GM19468 (cell line): ENCODE data around the gene CMKLR1.

ENCODE experiments used
- ATAC-seq: cut with Tn5 transposase; IDR thresholded peaks from one replicate; pipeline ENCODE4 v1.9.1; 2021; ENCODE audit warnings: mild to moderate bottlenecking, moderate library complexity, moderate number of reproducible peaks; ENCODE audit not compliant: unreplicated experiment; ENCODE audit errors: extremely low read depth

Gene CMKLR1

GRCh38 chr12:108338915-108339657, at the start of gene CMKLR1:
Gene CMKLR1 (minus strand): TSS chr12:108339311. CDS start chr12:108293591, 45,720 bp downstream.
- ATAC-seq, result no peak

- no peak for ATAC-seq
Measured at GRCh38 chr12:108387771-108388170, 48.7 kb upstream of the CMKLR1 start.

GRCh38 chr12:108386709-108387360, 47.7 kb upstream of the CMKLR1 start:
- no peak for ATAC-seq

GRCh38 chr12:108382437-108382801, 43.3 kb upstream of the CMKLR1 start:
- no peak for ATAC-seq

- ATAC-seq, result no peak
Measured at GRCh38 chr12:108381787-108382436, 42.8 kb upstream of the CMKLR1 start.

- ATAC-seq, result no peak
Measured at GRCh38 chr12:108380382-108380781, 41.3 kb upstream of the CMKLR1 start.

GRCh38 chr12:108379823-108380222, 40.7 kb upstream of the CMKLR1 start:
- ATAC-seq, result no peak

- no peak for ATAC-seq
Measured at GRCh38 chr12:108378926-108379325, 39.8 kb upstream of the CMKLR1 start.

GRCh38 chr12:108377260-108377659, 38.1 kb upstream of the CMKLR1 start:
- no peak for ATAC-seq

- ATAC-seq, result no peak
Measured at GRCh38 chr12:108375986-108376663, 37.0 kb upstream of the CMKLR1 start.

GRCh38 chr12:108374596-108375320, 35.6 kb upstream of the CMKLR1 start:
- ATAC-seq, result no peak

GRCh38 chr12:108373111-108373510, 34.0 kb upstream of the CMKLR1 start:
- no peak for ATAC-seq

GRCh38 chr12:108371801-108372344, 32.8 kb upstream of the CMKLR1 start:
- no peak for ATAC-seq

GRCh38 chr12:108370415-108370814, 31.3 kb upstream of the CMKLR1 start:
- no peak for ATAC-seq

- ATAC-seq, result no peak
Measured at GRCh38 chr12:108369736-108370396, 30.8 kb upstream of the CMKLR1 start.

GRCh38 chr12:108368089-108368488, 29.0 kb upstream of the CMKLR1 start:
- no peak for ATAC-seq

- no peak for ATAC-seq
Measured at GRCh38 chr12:108367436-108367835, 28.3 kb upstream of the CMKLR1 start.

GRCh38 chr12:108365324-108365723, 26.2 kb upstream of the CMKLR1 start:
- no peak for ATAC-seq

- no peak for ATAC-seq
Measured at GRCh38 chr12:108364879-108365278, 25.8 kb upstream of the CMKLR1 start.
